ENCODE measurements around the gene LCLAT1.

- TF ChIP-seq CTCF (IDR thresholded peaks at IDR 0.05) = no peak
- TF ChIP-seq POLR2A (IDR thresholded peaks at IDR 0.05) = no peak
Observed at GRCh38 chr2:30631051-30631671, 184.1 kb downstream of the LCLAT1 start.

Measured in uterus (tissue), 2 donors.